Astrocyte (in vitro differentiated cells and primary cell): Measurements from ENCODE around the gene EPB41L4B.

Experiments used
- EZH2 ChIP-seq: IDR thresholded peaks from 2 replicates; pipeline ENCODE4 v1.6.1; 2012; ENCODE audit warnings: mild to moderate bottlenecking, low read length, inconsistent platforms; ENCODE audit not compliant: insufficient read depth
- TF ChIP-seq, protein P1 (sequence below): IDR thresholded peaks from 2 replicates; pipeline ENCODE4 v1.5.1; 2011; ENCODE audit warnings: low read depth, mild to moderate bottlenecking, inconsistent platforms, low read length, moderate library complexity; ENCODE audit not compliant: insufficient read depth

DNA sequence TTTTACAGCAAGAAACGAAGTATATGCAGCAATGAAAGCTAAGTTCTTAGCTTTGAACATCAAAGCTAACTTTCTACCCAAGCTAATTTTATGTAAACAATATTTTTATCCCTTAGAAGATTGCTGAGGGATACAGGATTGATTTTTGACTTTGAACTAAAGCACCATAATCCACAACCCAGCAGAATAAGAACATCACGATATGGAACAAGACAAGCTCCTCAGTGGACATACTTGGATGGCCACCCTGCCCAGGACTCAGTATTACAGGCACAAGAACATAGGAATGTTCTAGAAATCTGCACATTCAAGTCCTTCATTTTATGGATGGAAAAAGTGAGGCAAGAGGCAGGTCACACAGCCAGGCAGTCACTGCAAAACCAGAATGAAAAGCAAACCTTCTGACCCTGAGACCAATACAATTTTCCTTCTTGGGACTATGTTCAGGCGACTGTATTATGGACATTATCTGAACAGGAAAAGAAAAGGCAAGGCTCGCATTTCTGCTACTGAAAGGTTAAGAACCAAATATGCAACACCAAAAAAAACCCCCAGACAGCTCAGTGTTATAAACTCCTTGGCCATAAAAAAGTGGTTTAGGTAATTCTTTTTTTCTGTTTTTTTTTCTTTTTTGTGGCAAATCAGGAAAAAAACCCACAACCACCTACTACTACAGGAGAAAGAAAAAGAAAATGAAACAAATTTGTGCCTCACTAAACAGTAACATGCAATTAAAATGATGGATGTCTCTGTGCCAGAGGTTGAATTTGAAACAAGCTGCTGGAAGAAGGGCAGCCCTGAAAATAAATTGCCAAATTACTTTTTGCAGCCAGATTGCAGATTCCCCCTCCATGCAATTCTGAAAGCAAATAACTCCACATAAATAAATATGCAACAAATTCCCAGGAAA is 25.4 kb downstream of the EPB41L4B start:
- TF ChIP-seq, protein P1, sequence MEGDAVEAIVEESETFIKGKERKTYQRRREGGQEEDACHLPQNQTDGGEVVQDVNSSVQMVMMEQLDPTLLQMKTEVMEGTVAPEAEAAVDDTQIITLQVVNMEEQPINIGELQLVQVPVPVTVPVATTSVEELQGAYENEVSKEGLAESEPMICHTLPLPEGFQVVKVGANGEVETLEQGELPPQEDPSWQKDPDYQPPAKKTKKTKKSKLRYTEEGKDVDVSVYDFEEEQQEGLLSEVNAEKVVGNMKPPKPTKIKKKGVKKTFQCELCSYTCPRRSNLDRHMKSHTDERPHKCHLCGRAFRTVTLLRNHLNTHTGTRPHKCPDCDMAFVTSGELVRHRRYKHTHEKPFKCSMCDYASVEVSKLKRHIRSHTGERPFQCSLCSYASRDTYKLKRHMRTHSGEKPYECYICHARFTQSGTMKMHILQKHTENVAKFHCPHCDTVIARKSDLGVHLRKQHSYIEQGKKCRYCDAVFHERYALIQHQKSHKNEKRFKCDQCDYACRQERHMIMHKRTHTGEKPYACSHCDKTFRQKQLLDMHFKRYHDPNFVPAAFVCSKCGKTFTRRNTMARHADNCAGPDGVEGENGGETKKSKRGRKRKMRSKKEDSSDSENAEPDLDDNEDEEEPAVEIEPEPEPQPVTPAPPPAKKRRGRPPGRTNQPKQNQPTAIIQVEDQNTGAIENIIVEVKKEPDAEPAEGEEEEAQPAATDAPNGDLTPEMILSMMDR, result no peak
- no peak for TF ChIP-seq EZH2
